ENCODE measurements around the gene GLI1.

GLI1 gene

DNA sequence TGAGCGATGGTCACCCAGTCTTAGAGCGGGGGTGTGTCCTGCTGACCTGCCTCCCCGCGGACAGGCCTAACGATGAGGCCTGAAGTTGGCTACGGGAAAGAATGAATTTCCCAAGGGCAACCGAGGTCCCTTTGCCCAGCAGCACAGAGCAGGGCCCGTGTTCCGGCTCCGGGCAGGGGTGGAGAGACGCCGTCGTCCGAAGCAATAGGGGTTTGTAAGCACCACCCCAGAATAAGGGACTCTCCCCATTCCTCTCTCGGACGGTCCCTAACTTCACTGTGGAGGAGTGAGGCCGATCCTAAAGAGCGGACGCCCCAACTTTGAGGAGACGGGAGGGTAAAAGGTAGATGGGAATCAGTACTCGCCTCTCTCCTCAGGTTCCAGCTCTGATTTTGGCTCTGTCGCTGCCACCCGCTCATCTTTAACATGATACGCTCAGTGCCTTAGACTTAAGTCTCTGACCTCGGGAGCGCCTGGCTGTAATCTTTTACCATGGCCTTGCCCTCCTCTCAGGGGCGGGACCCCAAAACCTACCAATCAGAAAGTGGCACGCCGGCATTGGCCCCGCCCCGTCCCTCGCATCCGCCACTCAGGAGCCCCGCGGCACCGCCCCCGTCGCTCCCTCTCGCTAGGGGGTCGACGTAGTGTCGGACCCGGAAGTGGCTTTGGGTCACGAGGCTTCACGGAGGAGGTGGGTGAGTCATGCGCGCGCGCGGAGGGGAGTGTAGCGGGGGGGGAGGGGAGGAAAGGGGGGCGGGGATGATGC is 60.7 kb downstream of the GLI1 start, which contains the start of gene DDIT3:
Gene DDIT3, minus strand, starts transcription at position 462 of the 766 bp plus-strand sequence. CDS start 3,108 bp downstream, outside the sequence.
- TF ChIP-seq RARB (CRISPR knock-in tag; IDR thresholded peaks at IDR 0.05) (0 out of 2 replicates have a peak, but pooled peaks have one; percentile 35), ESRRG (CRISPR knock-in tag; IDR thresholded peaks at IDR 0.05) (0 out of 2 replicates have a peak, but pooled peaks have one; percentile 30), ISL1 (CRISPR knock-in tag; IDR thresholded peaks at IDR 0.05) (no peak), GLIS3 (CRISPR knock-in tag; IDR thresholded peaks at IDR 0.05) (0 out of 2 replicates have a peak, but pooled peaks have one; percentile 48), CSDC2 (CRISPR knock-in tag; IDR thresholded peaks at IDR 0.05) (0 out of 2 replicates have a peak, but pooled peaks have one; percentile 25), PPARA (CRISPR knock-in tag; IDR thresholded peaks at IDR 0.05; ENCODE audit: borderline replicate concordance) (no peak)
- TF ChIP-seq, protein P1, sequence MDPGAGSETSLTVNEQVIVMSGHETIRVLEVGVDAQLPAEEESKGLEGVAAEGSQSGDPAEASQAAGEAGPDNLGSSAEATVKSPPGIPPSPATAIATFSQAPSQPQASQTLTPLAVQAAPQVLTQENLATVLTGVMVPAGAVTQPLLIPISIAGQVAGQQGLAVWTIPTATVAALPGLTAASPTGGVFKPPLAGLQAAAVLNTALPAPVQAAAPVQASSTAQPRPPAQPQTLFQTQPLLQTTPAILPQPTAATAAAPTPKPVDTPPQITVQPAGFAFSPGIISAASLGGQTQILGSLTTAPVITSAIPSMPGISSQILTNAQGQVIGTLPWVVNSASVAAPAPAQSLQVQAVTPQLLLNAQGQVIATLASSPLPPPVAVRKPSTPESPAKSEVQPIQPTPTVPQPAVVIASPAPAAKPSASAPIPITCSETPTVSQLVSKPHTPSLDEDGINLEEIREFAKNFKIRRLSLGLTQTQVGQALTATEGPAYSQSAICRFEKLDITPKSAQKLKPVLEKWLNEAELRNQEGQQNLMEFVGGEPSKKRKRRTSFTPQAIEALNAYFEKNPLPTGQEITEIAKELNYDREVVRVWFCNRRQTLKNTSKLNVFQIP (CRISPR knock-in tag; IDR thresholded peaks at IDR 0.05; ENCODE audit: borderline replicate concordance, low read depth), result 0 out of 2 replicates have a peak, but pooled peaks have one; percentile 70
- TF ChIP-seq, protein P2, sequence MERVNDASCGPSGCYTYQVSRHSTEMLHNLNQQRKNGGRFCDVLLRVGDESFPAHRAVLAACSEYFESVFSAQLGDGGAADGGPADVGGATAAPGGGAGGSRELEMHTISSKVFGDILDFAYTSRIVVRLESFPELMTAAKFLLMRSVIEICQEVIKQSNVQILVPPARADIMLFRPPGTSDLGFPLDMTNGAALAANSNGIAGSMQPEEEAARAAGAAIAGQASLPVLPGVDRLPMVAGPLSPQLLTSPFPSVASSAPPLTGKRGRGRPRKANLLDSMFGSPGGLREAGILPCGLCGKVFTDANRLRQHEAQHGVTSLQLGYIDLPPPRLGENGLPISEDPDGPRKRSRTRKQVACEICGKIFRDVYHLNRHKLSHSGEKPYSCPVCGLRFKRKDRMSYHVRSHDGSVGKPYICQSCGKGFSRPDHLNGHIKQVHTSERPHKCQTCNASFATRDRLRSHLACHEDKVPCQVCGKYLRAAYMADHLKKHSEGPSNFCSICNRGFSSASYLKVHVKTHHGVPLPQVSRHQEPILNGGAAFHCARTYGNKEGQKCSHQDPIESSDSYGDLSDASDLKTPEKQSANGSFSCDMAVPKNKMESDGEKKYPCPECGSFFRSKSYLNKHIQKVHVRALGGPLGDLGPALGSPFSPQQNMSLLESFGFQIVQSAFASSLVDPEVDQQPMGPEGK (CRISPR knock-in tag; IDR thresholded peaks at IDR 0.05; ENCODE audit: borderline replicate concordance), result peak; percentile 62; the same call in 1 of the 2 replicates
- TF ChIP-seq, protein P3, sequence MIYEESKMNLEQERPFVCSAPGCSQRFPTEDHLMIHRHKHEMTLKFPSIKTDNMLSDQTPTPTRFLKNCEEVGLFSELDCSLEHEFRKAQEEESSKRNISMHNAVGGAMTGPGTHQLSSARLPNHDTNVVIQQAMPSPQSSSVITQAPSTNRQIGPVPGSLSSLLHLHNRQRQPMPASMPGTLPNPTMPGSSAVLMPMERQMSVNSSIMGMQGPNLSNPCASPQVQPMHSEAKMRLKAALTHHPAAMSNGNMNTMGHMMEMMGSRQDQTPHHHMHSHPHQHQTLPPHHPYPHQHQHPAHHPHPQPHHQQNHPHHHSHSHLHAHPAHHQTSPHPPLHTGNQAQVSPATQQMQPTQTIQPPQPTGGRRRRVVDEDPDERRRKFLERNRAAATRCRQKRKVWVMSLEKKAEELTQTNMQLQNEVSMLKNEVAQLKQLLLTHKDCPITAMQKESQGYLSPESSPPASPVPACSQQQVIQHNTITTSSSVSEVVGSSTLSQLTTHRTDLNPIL (CRISPR knock-in tag; IDR thresholded peaks at IDR 0.05; ENCODE audit: low read depth), result no peak; the same call in 1 of the 2 replicates
- TF ChIP-seq, protein P4, sequence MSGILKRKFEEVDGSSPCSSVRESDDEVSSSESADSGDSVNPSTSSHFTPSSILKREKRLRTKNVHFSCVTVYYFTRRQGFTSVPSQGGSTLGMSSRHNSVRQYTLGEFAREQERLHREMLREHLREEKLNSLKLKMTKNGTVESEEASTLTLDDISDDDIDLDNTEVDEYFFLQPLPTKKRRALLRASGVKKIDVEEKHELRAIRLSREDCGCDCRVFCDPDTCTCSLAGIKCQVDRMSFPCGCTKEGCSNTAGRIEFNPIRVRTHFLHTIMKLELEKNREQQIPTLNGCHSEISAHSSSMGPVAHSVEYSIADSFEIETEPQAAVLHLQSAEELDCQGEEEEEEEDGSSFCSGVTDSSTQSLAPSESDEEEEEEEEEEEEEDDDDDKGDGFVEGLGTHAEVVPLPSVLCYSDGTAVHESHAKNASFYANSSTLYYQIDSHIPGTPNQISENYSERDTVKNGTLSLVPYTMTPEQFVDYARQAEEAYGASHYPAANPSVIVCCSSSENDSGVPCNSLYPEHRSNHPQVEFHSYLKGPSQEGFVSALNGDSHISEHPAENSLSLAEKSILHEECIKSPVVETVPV (CRISPR knock-in tag; IDR thresholded peaks at IDR 0.05), result 0 out of 2 replicates have a peak, but pooled peaks have one; percentile 53
- ATAC-seq, result peak; percentile 81

GRCh38 chr12:57521525-57522010 is 62.0 kb downstream of the GLI1 start:
- no peak for ATAC-seq
- TF ChIP-seq ARNTL (CRISPR knock-in tag; IDR thresholded peaks at IDR 0.05; ENCODE audit: borderline replicate concordance, low read depth) (no peak), SNAI2 (CRISPR knock-in tag; IDR thresholded peaks at IDR 0.05) (peak; percentile 54; the same call in 1 of the 2 replicates)
- TF ChIP-seq, protein P5, sequence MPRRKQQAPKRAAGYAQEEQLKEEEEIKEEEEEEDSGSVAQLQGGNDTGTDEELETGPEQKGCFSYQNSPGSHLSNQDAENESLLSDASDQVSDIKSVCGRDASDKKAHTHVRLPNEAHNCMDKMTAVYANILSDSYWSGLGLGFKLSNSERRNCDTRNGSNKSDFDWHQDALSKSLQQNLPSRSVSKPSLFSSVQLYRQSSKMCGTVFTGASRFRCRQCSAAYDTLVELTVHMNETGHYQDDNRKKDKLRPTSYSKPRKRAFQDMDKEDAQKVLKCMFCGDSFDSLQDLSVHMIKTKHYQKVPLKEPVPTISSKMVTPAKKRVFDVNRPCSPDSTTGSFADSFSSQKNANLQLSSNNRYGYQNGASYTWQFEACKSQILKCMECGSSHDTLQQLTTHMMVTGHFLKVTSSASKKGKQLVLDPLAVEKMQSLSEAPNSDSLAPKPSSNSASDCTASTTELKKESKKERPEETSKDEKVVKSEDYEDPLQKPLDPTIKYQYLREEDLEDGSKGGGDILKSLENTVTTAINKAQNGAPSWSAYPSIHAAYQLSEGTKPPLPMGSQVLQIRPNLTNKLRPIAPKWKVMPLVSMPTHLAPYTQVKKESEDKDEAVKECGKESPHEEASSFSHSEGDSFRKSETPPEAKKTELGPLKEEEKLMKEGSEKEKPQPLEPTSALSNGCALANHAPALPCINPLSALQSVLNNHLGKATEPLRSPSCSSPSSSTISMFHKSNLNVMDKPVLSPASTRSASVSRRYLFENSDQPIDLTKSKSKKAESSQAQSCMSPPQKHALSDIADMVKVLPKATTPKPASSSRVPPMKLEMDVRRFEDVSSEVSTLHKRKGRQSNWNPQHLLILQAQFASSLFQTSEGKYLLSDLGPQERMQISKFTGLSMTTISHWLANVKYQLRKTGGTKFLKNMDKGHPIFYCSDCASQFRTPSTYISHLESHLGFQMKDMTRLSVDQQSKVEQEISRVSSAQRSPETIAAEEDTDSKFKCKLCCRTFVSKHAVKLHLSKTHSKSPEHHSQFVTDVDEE (CRISPR knock-in tag; IDR thresholded peaks at IDR 0.05), result no peak

Measured in SK-N-SH treated with all-trans-retinoic acid at 6 μM for 48 hours (cell line).